NCI-H128 (cell line): Measurements from ENCODE around the gene DGUOK.

Experiments used
- DNase-seq: peaks from one replicate; lab custom pipeline; 2025; ENCODE audit not compliant: unreplicated experiment; lab: John Stamatoyannopoulos, UW

DGUOK gene

DNA sequence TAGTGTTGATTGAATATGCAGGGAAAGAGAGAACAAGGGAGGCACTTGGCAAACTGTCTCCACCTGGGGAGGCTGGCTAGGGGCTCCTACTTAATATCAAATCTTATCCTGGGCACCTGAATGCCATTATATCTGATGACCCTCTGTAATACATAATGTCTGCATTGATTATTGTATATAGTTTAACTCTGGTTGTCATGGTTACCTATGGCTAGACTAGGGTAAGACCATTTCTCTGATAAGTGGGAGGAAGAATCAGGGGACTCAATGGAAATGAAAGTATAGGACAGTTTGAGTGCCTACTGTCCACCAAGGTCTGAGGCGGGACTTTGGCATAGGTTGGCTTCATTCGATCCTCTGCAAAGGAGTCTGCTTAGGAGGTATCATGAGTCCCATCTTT, 50.8 kb downstream of the DGUOK start:
- no peak for DNase-seq

DNA sequence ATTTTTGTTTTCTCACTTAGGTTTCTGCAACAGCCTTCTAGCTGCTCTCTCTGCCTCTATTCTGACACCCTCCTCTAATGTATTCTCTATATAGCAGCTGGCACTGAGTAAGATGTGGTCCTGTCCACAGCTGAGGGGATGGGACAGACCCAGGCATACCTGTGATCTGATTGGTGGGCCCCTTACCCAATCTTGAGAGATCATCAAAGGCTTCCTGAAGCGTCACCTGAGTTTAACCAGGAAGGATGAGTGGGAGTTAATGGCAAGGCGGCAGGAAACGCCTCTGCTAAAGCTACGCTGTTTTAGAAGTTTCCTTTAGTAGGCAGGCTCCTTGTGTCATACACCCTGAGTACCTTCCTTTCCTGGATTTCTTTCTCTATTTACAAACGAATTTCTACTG, 52.3 kb downstream of the DGUOK start:
- no peak for DNase-seq

DNA sequence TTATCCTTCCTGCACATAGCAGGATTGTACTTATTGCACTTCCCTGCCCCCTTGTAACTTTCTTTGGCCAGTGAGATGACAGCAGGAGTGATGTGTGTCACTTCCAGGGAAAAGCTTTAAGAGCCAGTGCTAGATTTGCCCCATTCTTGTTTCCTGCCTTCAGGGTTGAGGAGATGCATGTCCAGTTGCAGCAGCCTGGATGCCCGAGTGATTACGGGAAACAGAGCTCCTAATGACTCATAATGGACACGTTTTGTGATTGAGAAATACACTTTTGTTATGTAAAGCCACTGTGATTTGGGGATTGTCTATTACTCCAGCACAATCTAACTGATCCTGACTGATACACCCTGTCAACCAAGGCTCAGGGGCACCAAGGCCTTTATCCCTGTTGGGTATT, 53.0 kb downstream of the DGUOK start:
- DNase-seq, result no peak

DNA sequence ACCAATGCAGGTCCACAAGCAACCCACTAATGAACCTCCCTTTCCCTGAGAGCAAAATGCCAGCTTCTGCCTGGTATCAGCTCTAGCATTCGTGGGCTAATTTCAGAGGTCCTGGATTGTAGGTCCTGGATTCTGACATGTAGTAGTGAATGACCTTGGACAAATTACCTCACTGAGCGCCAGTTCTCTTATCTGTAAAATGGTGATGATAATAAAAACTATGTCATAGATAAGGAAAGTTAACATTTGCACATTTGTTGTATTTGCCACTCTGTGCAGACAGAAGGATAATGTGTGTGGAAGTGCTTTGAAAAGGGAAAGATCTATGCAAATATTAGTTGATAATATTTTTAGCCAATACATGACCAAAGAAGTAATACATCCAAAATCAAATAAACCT, 53.9 kb downstream of the DGUOK start:
- no peak for DNase-seq

DNA sequence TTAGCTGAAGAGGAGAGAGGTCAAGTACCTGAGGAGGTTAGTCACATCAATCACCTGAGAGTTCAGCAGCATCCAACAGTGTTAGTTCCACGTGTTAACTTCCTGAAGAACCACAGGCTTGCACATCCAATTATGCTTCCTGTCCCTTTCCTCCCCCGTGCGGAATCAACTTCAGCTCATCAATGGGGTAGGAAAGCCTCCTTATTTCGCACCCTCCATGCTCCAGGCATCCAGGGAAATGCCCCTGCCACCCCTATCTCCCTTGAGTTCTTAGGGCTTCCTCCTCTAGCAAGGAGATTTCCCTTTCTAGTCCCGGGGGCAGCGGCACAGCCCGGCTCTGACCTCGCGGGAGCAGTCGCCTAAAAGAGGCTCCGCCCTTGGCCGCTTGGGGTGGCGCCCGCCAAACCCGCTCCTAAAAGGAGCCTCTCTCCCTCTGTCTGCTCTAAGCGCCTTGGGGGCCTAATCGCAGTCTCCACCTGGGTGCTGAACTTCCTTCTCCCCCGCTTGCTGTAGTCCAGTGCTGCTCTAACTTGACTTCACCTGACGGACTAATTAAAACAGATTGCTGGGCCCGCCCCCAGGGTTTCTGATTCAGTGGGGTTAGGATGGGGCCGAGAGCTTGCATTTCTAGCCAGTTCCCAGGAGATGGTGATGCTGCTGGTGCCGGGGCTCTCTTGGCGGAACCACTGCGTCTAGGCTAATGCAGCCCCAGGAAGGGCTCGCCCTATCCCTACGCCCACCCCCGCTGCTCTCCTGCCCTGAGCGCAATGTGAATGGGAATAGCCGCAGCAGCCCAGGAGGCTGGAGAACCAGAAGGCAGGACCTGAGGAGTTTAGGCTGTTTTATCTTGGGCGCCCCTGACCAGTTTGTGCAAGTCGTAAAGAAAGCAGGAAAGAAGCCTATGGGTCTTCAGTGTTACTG, 54.7 kb downstream of the DGUOK start:
- no peak for DNase-seq

DNA sequence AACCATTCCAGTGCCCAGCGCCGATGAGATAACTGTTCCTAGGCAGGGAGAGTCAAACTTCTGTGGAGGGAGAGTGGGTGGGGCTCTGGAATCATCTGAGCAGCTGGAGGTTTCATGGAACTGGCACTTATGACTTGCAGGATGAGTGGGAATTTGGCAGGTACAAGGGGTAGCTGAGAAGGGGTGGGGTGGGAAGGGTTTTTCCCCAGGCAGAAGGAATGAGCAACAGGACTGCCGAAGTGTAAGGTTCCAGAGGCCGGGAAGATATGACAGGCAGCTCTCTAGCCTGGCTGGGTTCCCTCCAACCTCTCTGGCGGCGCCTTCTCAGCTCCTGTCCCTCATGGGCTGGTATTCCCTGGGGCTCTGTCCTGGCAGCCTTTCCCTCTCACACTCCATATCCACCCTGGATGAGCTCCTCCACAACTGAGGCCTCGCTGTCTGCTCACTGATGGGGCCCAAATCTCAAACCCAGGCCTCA, 55.5 kb downstream of the DGUOK start:
- no peak for DNase-seq

DNA sequence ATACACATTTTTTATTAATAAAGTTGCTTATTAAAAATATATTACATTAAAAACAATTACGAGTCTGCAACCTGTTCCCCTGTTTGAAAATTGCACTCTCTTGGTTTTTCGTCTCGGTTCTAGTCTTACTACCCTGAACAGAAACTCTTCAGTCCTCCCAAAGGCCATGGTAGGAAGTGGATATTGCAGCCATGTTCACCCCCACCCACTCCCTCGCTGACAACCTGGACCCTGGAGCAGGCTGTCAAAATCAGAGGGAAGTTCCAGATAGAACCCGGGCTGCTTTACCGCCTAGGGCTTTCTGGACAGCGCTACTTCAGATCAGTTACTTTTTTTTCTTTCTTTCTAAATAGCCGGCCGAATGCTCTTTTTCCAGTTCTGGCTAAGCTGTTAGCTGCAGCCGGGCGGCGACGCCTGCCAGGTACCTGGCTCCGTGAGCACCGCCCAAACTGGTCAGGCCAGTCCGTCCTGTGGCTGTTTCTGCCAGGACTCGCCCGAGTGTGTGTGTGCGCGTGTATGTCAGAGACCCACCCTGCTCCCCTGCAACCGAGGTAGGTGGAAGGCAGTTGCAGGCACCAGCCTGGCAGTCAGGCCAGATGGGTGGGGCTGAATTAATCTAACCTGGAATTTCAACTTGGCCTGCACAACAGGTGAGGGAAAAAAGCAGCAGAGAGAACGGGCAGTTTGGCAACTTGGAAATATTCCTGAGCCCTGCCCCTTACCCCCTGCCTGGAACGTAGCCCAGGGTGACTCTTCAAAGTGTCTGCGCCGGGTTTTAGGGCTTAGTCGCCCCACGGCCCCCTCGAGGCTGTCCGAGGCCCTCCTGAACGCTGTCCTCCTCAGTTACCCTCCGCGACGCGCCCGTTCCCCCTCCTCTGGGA, 56.9 kb downstream of the DGUOK start:
- DNase-seq, result no peak

DNA sequence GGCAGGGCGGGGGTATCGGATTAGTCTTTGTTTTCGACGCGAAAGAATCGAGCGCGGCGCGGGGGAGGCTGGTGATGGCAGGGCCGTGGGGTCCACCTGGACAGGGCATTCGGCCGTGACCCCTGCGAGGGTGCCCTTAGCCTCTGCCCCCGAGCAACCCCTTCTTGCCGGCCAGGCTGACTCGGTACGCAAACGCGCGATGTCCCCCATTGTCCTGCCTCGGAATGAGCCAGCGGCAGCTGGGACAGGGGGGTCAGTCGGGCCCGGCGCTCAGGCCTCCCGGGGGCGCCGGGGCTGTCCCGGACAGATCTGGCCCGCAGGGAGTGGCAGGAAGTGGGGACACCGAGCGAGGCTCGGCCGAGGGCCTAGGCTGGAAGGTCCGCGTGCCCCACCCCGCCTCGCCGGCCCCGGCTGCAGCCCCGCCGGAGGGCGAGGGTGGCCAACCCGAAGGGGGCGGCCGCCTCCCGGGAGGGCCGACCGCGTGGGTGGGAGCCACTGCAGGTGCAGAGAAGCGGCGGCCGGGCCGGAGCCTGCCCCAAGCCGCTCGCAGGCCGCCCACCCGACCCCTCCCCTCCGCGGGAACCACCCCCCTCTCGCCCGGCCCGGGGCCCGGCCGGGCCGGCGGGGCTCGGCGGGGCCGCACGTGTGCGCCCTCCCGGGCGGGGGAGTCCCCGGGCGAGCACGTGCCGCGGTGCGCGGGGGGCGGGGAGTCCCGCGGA, 57.7 kb downstream of the DGUOK start, which contains the start of gene TET3:
TET3 (plus strand) TSS at position 708 of the 719 bp plus-strand sequence. CDS start 1,494 bp downstream, outside the sequence.
- no peak for DNase-seq

DNA sequence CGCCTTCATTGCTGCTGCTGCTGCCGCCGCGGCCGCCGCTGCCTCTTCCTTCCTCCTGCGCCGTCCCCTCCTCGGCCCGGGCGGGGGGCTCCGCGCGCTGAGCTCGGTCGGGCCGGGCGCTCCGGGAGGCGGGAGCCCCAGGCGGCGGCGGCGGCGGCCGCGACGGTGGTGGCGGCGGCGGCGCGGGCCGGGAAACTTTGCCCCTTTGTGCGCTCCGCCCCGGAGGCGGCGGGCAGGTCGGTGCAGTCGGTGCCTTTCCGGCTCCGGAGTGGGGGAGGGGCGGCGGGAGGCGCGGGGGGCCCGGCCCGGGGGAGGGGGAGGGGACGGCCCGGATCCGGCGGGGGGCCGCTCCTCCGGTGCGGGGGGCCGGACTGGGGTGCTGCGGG, 58.2 kb downstream of the DGUOK start:
- no peak for DNase-seq

DNA sequence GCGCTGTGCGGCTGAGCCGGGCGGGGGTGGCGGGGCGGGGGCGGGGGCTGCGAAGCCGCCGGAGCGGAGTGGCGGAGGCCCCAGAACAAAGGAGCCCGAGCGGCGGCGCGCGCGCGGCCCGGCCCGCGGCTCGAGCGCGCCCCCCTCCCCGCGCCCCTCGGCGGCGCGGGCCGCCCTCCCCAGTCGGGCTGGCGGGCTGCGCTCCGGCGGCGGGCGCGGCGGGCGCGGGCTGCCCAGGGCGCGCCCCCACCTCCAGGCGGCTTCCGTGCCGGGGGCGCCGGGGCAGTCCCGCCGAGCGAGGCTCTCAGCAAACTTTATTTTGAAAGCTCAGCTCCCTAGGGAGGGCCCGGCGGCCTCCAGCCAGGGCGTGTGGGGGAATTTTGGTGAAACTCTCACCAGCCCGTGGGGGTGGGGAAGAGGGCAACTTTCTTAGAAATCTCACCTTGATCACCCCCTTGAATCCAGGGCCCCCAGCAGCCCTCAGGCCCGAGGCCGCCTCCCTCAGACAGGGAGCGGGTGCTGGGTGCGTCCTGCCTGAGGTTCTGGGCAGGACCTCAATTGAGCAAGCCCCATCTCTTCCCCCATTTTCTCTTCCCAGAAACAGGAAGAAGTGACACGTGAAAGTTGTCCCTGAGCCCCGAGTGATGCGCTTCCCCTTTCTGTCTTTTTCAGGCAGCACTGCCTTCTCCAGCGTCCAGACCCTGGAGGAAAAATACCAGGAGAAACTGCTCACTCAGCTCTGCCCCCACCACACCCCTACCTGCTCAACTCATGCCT, 58.8 kb downstream of the DGUOK start:
- DNase-seq, result no peak

DNA sequence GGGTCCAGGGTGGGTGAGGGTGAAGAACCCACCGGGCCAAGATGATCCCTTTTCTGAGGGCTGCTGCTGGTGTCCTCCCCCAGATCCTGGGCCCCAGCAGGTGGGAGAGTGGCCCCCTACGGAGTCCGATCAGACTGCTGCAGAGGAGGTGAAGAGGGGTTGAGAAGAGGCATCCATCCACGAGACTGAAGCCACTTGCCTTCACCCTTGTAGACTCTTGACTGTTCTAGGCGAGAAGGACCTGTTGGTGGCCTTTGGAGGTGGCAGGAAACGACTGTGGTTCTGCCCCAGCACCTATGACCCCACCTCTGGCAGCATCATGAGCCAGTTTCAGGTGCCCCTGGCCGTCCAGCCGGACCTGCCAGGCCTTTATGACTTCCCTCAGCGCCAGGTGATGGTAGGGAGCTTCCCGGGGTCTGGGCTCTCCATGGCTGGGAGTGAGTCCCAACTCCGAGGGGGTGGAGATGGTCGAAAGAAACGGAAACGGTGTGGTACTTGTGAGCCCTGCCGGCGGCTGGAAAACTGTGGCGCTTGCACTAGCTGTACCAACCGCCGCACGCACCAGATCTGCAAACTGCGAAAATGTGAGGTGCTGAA, 59.5 kb downstream of the DGUOK start:
- DNase-seq, result no peak

DNA sequence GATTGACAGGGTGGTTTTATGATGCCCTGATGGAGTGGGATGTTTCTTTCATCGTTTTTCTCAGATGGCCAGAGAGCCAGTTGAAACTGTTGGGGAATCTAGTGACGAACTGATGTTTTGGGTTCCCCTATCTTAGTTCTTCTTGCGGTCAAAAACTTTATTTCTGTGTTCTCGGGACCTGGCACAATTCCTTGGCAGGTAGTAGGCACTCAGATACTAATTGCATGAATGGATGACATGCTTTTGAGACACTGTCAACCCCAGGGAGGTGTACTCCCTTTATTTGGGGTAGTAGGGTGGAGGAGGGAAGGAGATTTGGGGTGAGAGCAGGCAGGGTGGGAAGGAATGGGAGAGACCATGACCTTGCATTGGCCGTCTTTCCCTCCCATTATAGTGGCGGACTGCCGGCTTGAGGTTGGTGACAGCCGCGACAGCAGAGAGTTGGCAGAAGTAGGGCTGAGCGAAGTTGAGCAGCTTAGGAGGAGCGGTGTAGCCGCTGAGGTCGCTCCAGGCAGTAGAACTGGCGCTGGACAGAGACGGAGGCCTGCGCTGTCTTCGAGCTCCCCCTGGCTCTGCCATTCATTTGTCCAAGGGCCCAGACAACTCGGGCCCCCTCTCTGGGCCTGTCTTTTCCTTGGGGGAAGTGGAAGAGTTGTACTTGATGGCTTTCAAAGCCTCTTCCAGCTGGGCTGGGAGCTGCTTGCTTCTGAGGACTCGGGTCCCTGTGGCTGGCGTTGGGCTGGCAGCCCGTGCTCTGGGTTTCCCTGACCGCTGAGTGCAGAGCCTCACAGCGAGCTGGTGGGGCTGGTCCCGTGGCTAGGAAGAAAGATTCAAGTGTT, 60.6 kb downstream of the DGUOK start:
- DNase-seq, result no peak

DNA sequence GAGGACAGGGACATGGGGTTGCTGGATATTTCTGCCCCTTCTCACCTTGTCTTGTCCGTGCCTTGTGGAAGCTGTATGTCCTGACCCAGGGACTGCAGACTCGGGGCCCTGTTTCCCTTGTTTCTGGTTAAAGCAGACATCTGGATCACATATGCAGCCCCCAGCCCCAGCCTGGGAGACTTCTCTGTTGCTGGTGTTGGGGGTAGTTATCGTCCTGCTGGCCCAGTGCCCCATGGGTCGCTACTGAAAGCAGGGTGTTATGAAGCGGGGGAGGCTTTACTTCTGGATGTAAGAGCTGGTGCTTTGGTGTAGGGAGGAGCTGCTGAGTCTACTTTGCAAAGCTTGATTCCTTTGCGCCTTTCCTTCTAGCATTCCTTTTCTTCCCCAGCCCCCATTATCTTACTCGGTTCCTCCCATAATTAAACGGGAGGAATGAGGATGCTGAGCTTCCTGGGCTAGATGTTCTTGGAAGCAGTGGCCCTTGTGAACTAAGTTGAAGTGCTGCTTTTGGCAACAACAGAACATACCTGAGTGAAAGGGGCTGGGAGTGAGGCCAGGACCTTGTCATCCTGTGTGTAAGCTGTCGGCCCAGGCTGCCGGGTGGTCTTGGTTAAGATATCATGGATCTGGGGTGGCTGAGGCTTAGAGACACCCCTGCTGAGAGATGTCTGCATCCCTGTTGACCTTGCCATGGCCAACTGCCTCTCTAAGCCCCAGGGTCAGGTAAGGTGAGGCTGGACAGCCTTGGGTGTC, 61.4 kb downstream of the DGUOK start:
- DNase-seq, result no peak

DNA sequence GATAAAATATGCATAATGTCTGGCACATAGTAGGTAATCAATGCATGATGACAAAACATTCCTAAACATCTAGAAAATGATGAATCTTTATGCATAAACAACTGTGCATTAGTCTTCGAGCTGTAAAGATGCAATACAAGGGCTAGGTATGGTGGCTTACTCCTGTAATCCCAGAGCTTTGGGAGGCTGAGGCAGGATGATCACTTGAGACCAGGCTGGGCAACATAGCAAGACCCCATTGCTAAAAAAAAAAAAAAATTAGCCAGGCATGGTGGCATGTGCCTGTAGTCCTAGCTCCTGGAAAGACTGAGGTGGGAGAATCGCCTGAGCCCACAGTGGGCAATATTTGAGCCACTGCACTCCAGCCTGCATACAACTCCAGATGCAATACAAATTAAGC, 63.3 kb downstream of the DGUOK start:
- DNase-seq, result no peak

DNA sequence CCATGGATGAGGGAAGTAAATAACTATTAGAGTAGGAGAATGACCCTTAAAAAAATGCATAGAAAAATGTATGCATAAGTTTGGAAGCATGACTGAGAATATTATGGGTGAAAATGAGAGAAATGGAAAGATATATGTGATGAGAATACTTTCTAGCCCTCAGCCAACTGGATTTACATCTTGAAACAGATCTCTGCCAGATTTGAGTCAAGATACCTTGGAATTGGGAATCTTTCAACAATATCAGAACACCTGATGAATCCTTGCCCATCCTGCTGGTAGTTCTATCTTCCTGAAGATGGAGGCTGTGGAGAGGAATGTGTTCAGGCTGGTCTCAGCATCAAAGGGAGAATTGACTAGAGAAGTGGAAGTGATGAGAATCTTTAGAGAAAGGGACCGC, 63.9 kb downstream of the DGUOK start:
- no peak for DNase-seq

DNA sequence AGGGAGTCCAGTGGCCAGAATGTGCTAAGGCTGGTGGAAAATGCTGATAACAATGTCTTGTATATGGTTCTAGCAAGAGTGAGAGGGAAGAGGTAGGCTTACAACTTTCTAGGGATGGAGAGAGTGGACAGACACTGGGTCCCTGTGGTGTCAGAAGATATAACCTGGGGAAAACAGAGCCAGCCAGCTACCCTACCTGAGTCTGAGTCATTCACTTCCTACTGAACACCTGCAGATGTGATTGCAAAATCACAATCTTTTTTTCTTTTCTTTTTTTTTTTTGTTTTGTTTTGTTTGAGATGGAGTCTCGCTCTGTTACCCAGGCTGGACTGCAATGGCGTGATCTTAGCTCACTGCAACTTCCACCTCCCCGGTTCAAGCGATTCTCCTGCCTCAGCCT, 65.4 kb downstream of the DGUOK start:
- DNase-seq, result no peak

DNA sequence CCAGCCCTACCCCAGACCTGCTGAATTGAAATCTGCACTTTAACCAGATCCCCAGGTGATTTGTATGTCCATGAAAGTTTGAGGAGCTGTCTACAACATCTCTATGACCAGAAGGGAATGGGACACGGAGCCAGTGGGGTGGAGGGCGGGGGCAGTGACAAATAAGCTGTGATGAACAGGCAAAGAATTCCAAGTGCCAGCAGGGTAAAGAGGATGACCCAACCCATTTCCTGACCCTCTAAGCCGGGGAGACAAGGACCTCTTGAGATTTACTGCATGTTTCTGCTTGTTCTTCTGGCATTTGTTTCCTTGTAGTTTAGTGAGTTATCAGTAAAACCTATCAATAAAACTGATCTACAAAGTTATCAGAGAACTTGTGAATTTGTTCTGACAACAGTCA, 66.7 kb downstream of the DGUOK start:
- DNase-seq, result no peak

DNA sequence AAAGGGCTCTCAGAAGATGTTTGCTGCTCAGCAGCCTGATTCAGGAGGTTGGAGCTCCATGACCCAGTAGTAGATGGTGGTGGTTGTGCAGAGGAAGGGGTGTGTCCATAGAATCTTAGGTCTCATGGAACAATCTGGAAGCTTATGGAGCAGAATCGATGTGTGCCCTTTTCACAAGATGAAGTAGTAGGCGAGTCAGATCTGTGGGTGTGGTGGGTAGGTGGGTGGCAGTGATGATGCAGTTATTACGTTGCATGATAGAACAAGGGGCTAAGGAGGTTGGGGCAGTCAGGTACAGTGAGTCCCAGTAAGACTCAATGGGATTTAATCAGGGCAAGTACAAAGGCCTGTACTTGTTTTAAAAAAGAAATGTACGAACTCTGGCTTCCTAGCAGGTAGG, 67.1 kb downstream of the DGUOK start:
- no peak for DNase-seq
